ENCODE measurements around the gene SAMD14. TPM values are rescaled to one million over a fixed set of nuclear protein-coding genes. Genes with fewer than 3 reads are reported as not detected.

Gene SAMD14
- total RNA-seq, 1 experiment from 2014 or later: not detected

GRCh38 chr17:50076221-50076590, 53.8 kb downstream of the SAMD14 start:
- Mint-ChIP-seq H3K27ac (ENCODE audit: unreplicated experiment) (peak overlapping the region; percentile 53), H3K9me3 (ENCODE audit: low read depth, unreplicated experiment) (no peaks in the 10 kb centered on the region), H3K27me3 (ENCODE audit: unreplicated experiment) (no peaks in the 10 kb centered on the region), H3K4me1 (ENCODE audit: low read depth, unreplicated experiment) (peaks cover 52% of the 10 kb centered on the region), H3K4me3 (ENCODE audit: low read depth, unreplicated experiment) (no peak overlapping the region), H3K36me3 (ENCODE audit: insufficient read depth, unreplicated experiment) (peaks cover 100% of the 10 kb centered on the region)
- no peak for DNase-seq
- BruUV-seq (replicated peaks): no TSS peak
- TF ChIP-seq CTCF (IDR thresholded peaks at IDR 0.05; ENCODE audit: unreplicated experiment): no peak
- intact Hi-C loops (cut with micrococcal nuclease; ENCODE audit: unreplicated experiment): no loop called here
- CTCF ChIA-PET: no interaction called here

- H3K27ac Mint-ChIP-seq (ENCODE audit: unreplicated experiment): peak overlapping the region; percentile 53
- no peaks in the 10 kb centered on the region for H3K9me3 Mint-ChIP-seq (ENCODE audit: low read depth, unreplicated experiment)
- H3K4me3 Mint-ChIP-seq (ENCODE audit: low read depth, unreplicated experiment): no peak overlapping the region
- peaks cover 52% of the 10 kb centered on the region for H3K4me1 Mint-ChIP-seq (ENCODE audit: low read depth, unreplicated experiment)
- intact Hi-C loops (cut with micrococcal nuclease; ENCODE audit: unreplicated experiment): no loop called here
- CTCF ChIA-PET: interaction anchor here (0.6 kb wide), 2 partner anchors 490 to 811 kb away, joined by 3 to 5 read pairs; no protein-coding TSS in a partner anchor
- no TSS peak for BruUV-seq (replicated peaks)
- no peaks in the 10 kb centered on the region for H3K27me3 Mint-ChIP-seq (ENCODE audit: unreplicated experiment)
- peaks cover 100% of the 10 kb centered on the region for H3K36me3 Mint-ChIP-seq (ENCODE audit: insufficient read depth, unreplicated experiment)
- no peak for DNase-seq
- no peak for TF ChIP-seq CTCF (IDR thresholded peaks at IDR 0.05; ENCODE audit: unreplicated experiment)
Measured at GRCh38 chr17:50075446-50076032, 54.4 kb downstream of the SAMD14 start.

- Mint-ChIP-seq H3K27me3 (ENCODE audit: unreplicated experiment) (no peaks in the 10 kb centered on the region), H3K4me3 (ENCODE audit: low read depth, unreplicated experiment) (no peak overlapping the region), H3K36me3 (ENCODE audit: insufficient read depth, unreplicated experiment) (peaks cover 100% of the 10 kb centered on the region), H3K27ac (ENCODE audit: unreplicated experiment) (peak overlapping the region; percentile 33), H3K4me1 (ENCODE audit: low read depth, unreplicated experiment) (peaks cover 39% of the 10 kb centered on the region), H3K9me3 (ENCODE audit: low read depth, unreplicated experiment) (no peaks in the 10 kb centered on the region)
- no TSS peak for BruUV-seq (replicated peaks)
- CTCF ChIA-PET: interaction anchor here (0.6 to 1.6 kb wide), 3 partner anchors 18 to 927 kb away, joined by 3 to 9 read pairs (median 4); partner anchors contain the start of gene ITGA3
- no peak for DNase-seq
- no peak for TF ChIP-seq CTCF (IDR thresholded peaks at IDR 0.05; ENCODE audit: unreplicated experiment)
- intact Hi-C loops (cut with micrococcal nuclease; ENCODE audit: unreplicated experiment): no loop called here
Measured at GRCh38 chr17:50074227-50074626, 55.7 kb downstream of the SAMD14 start.

GRCh38 chr17:50072925-50073324, 57.0 kb downstream of the SAMD14 start:
- no TSS peak for BruUV-seq (replicated peaks)
- Mint-ChIP-seq H3K4me3 (ENCODE audit: low read depth, unreplicated experiment) (no peak overlapping the region), H3K27ac (ENCODE audit: unreplicated experiment) (peak overlapping the region; percentile 33), H3K27me3 (ENCODE audit: unreplicated experiment) (no peaks in the 10 kb centered on the region), H3K9me3 (ENCODE audit: low read depth, unreplicated experiment) (no peaks in the 10 kb centered on the region), H3K36me3 (ENCODE audit: insufficient read depth, unreplicated experiment) (peaks cover 100% of the 10 kb centered on the region), H3K4me1 (ENCODE audit: low read depth, unreplicated experiment) (peaks cover 31% of the 10 kb centered on the region)
- TF ChIP-seq CTCF (IDR thresholded peaks at IDR 0.05; ENCODE audit: unreplicated experiment): no peak
- CTCF ChIA-PET: interaction anchor here (0.6 to 1.6 kb wide), 2 partner anchors 11 to 47 kb away, joined by 3 to 9 read pairs; no protein-coding TSS in a partner anchor
- intact Hi-C loops (cut with micrococcal nuclease; ENCODE audit: unreplicated experiment): no loop called here
- DNase-seq: no peak
